Measurements from ENCODE around the gene ITGB8.

The ITGB8 gene

DNA sequence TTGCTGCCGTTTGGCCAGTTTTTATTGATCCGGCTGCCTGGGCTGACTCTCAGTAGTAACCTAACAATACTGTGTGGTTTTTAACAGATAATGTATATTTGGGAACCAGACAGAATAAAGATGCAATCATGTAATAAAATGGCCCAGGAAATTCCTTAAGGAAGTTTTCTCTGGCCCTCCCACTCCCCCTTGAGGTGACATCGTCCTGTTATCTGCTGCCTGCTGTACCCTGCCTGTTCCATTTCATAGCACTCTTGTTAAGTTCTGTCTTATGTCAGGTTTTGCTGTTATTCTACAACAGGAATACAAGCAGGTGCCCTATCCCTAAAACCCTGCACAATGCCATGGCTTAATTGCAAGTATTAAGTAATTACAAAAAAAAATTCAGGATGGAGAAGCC lies 12.5 kb downstream of the ITGB8 start:
- no peak for DNase-seq (ENCODE audit: low spot score)

DNA sequence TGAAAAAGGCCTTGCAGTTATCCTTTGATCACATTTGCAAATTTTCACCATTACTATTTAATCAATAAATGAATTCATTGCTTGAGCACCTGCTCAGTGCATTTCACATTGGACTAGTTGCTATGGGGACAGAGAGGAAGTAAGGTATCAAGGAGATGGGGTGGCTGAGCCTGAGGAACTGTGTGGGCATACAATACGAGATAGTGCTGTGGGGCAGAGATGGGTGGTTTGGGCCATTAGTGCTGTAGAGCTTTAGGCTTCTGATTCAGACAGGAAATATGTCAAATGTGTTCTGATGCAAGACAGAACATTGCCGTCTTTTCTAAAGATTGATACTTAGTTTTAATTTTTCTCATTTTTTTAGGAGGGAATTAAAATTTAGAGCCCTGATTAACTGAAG lies 13.2 kb downstream of the ITGB8 start:
- no peak for DNase-seq (ENCODE audit: low spot score)

DNA sequence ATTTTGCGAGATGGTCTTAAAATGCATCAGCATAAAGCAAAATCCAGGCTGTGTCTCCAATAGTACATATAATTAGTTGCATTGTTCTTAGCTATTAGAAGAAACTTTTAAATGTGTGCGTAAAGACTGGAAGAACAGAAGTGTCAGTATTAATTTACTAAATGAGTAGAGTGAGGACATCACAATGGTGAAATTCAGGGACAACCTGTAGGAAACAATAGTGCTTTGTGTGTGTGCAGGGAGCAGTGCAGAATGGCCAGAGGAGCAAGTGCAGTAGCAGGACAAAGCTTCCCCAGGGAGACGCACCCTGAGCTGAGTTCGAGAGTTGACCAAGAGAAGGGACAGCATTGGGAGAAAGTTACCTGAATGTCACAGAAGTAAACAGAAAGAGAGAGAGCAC lies 13.7 kb downstream of the ITGB8 start:
- DNase-seq (ENCODE audit: low spot score): no peak

DNA sequence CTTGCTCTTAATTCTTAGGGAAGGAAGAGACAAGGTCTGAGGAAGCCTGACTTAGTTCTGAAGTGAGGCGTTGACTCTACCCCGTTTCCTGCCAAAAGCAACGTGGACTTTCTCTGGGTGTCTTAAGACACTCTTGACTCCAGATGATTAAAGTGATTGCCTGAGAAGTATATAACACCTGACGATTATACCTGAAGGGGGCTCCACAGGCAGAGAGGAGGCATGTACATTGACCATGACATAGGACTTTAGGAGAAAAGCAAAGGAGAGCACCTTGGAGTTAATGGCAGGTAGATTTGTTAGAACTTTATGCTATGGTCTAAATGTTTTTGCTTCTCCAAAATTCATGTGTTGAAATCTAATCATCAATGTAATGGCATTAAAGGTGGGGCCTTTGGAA lies 15.9 kb downstream of the ITGB8 start:
- no peak for DNase-seq (ENCODE audit: low spot score)

DNA sequence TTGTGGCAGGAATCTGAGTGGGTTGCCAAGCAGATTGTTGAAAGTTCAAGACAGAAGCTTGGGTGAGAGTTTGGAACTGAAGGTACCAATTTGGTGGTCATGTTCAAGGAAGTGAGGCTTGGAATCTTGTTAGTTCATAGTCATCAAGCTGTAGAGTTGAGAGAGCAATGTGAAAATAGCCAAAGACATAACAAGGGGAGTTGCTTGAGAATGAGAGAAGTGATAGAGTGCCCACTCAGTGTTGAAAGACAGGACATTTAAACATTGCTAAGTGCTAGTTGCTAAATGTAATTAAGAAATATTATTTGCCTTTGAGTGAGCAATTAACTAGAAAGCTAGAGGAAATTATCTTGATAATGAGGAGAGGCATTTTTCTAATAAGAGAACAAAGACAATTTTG lies 17.0 kb downstream of the ITGB8 start:
- no peak for DNase-seq (ENCODE audit: low spot score)

DNA sequence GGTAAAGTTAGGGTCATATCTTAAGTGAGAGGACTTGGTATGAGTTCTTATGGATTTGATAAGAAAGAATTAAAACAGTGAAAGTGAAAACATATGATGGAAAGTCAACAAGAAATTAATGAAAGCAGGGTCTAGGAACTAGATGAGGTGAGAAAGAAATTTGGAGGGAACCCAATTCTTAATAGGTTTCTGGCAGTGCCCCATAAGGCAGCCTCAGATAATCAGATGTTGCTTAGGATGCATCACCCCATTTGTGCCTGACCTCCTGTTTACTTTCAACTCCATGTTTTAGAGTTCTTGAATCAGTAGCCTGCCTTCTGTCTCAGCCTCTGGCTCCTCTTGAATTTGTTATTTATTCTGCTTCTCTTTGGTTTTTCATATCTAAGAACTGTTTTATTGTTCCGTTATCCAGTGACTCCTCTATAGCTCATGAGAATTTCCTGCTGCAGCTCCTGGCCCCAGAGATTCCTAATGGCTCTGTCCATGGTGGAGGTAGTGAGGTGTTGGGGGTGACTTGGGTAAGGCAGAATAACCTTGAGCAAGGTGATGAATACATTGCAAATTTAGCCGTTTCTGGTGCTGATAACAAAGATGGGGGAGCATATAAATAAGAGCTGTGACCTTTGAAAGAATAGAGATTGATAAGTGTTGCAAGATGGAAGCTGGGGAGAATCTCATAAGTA lies 17.6 kb downstream of the ITGB8 start:
- no peak for DNase-seq (ENCODE audit: low spot score)

DNA sequence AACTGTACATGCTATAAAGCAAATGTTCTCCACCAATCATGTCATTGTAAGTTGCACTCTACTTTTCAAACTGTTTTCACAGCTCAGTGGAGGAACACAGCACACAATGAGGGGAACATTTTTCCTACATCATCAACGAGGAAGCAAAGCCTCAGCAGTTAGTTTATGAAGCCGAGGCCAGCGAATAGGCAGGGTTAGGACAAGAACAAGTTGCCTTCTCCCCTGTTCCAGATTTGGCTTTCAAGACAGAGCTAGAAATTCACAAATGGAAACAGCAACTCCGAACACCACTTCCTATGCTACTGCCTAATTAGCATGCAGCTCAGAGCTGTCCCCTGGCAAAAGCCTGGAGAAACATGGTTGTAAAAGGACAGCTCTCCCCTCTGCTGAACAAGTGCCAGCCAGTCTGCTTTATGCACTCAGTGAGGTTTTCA lies 19.8 kb downstream of the ITGB8 start:
- no peak for DNase-seq (ENCODE audit: low spot score)

DNA sequence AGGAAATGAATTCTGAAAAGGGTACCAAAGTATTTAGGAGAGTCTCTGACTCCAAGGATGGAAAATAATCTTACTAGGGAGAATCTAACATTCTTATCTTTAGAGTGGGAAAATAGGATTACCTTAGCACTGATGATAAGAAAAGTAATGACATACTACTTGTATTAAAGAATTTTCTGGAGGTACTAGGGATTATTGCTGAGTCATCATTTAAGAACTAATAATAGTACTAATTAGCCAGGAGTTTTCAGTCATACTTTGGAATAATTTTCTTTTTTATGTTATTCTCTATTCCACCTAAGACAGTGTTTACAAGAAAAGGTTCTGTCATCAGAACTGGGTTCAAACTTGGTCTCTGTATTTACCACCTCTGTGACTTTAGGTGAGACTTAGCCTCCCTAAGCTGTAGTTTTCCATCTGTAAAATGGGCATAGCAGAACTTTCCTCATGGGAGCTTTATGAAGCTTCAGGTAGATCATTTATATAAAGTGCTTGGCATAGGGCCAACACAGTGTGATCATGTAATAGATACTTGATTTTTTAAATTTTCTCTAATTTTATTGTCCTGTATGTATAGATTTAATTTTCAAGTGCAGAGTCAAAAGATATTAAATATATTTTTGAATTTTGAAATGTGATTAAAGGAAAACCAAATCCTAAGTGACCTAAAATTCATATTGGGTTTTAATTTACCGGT lies 20.4 kb downstream of the ITGB8 start:
- DNase-seq (ENCODE audit: low spot score): no peak

DNA sequence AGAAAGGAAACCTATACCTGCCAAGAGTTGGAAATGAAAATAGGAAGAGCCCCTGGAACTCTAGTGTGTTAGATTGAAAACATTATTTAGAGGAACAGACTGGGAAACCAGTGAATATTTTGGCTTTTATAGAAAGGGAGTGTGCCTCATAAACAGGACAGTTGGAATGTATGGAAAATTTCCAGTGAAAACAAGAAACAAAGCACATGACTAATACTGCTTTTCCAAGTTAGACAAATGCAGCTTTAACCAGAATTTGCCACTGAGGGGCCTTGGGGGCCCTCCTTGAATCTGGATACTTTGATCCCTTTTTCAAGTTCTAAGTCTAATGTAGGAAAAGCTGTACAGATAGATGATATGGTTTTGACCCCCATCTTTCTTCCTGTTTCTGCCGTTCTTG lies 21.2 kb downstream of the ITGB8 start:
- DNase-seq (ENCODE audit: low spot score): no peak

DNA sequence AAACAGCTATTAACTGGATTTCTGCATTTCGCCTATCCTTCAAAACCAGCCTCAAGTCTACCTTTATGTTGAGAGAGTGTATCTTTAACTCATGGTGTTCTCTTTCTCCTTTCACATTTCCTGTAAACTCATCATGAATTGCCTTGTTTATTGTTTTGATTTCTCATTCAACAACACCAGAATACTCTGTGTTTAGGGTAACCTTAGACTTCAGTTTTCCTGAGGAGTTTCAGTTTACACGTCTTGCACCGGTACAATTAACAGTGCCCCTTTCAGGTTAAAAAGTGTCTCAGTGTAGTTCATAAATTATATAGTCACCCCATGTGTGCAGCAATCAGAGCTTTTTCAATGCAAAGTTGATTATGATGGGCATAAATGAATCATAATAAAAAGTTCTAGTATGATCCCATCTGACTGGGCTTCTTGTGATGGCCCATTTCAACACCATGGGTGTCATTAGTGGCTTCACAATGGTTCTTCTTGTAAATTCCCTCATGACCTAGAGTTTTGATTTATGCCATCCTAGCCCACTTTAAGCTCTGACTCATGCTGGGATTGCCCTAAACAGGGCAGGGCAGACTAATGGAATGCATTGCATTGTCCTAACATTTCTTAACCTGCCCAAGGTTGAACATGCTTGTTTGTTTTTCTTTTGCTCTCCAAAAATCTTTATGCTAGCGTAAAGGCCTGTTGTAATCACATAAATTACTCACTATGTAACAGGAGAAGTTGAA lies 22.0 kb downstream of the ITGB8 start:
- no peak for DNase-seq (ENCODE audit: low spot score)

DNA sequence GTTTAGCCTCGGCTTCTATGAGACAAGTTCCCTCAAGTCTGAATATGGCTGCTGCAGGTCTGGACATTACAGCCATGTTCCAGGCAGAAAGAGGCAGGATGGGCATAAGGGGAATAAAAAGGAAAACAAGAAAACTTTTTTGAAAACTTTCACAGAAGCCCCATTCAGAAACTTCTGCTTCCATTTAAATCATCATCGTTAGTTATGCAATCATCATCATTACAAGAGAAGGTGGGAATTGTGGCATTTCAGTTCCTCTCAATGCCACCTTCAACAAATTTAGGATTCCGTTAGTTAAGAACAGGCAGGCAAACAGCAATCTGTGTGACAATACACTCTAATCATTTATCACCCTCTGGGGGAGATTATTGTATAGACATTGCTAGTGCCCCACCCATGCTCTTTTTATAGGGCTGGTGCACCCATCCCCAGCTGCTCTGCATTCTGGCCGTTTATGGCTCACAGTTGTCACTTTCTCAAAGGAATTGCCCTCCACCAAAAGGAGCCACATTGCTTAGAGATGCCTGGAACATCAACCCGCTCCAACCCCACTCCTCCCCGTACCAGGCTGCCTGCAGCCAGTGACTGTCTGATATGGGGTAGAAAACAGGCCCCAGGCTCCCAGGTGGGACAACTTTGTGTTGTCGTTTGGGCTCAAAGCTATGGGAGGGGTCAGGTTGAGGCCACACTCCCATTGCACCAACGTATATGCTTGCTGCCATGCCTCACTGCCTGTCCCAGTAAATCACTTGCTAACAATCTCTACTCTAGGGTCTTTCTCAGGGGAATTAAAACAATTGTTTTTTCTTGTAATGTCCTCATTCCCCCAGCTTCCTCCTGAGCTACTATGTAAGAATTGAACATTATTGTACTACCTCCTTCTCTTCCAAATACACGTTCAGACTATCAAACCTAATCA lies 24.2 kb downstream of the ITGB8 start:
- no peak for DNase-seq (ENCODE audit: low spot score)

DNA sequence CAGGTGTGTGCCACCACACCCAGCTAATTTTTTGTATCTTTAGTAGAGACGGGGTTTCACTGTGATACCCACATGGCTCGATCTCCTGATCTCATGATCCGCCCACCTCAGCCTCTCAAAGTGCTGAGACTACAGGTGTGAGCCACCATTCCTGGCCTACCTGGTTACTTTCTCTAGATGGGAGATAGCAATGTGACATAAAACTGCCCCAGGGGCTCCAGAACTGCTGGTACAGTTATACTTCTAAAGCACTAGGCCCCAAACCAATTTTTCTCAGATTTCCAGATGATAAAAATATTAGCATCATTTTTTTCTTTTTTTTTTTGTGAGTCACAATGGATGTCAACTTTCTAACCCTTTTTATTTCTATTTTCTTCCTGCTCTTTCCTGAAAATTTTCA lies 27.4 kb downstream of the ITGB8 start:
- DNase-seq (ENCODE audit: low spot score): no peak

DNA sequence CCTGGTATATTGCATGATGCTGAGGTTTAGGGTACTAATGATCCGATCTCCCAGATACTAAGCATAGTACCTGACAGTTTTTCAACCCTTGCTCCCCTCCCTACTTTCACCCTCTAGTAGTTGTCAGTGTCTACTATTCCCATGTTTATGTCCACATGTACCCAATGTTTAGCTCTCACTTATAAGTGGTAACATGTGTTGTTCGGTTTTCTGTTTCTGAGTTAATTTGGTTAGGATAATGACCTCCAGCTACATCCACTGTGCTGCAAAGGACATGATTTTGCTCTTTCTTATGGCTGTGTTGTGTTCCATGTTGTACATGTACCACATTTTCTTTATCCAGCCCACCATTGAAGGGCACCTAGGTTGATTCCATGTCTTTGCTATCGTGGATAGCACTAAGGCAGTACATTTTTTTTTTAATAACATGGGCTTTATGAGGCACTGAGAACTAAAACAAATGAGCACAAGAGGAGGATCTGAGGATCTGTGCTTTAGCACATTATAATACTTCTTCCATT lies 28.1 kb downstream of the ITGB8 start:
- DNase-seq (ENCODE audit: low spot score): no peak

DNA sequence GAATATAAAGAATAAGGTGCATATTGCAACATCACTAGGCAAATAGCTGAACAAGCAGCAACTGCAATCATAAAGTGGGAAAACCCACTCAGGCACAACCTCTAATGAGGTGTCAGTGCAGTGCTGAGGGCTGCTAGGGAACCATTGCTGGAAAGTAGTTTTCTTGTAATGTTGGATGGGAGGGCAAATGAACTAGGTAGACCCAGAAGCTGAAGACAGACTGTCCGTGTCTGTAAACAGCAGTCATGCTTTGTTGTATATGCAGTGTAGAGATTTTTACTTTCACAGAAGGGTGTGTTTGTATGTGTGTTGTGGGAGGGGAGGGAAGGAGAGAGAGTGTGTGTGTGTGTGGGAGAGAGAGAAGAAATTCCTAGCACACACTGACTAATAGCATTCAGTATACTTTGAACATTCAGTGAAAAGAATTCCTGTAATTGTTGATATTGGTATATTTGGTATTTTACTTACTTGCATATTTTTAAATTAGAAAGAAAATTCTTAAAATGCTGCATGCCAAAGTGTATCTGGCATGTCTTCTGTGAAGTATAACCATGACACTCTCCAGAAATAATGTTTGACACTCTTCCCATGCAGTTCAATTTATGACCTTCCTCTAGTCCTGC lies 28.8 kb downstream of the ITGB8 start:
- no peak for DNase-seq (ENCODE audit: low spot score)

DNA sequence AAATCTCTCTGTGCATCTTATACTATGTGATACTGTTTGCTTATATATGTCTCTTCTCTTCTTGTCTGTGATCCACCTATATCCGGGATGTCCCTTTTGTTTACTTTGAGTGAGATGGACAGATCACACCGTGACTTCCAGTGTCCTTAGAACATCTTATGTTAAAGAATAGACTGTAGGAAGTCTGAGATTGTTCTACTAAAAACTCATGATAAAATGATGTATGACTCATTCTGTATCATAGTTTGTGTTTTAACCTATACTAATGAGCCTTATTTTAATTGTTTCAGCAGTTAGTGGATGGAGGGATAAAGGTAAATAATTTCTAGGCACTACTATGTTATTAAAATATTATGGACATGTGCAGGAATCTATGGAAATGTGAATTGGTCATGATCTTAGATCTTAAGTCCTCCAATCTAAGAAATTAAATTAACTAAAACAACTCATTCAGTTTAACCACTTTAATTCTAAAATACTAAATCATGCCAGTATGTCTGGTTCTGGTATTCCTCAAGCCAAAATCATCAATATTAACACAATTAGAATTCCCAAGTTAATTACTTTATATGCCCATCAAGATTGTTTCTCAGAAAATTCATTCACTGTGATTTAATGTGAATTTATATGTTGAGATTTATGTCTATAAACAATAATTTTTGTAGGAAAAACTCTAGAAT lies 32.0 kb downstream of the ITGB8 start:
- DNase-seq (ENCODE audit: low spot score): no peak

DNA sequence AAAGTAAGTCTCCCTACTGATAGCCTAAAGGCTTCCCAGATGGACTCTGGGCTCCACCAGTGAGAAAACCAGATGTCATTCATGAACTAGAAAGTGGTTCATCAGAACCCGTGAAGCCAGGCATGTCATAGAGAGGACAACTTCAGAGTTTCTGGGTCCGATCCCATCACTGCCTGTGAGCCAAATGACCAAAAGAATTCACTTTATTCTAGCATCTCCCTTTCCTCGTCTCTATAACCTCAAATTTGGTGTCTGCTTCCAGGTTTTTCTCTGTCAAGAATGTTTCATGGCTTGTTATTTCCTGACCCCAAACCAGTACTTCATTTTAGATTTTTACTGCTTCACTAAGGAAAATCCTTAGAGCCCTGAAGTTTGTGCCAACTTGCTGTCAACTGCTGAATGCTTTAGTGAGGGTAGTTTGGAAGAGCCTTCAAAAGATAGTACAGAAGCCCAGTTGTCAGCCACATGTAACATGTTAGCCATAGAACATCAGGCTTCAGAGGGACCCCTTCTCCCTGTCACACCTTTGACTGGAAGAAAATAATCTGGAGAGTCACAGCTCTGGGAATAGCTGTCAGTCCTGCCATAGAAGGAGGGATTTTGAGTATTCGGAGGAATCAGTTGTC lies 34.0 kb downstream of the ITGB8 start:
- DNase-seq (ENCODE audit: low spot score): no peak

DNA sequence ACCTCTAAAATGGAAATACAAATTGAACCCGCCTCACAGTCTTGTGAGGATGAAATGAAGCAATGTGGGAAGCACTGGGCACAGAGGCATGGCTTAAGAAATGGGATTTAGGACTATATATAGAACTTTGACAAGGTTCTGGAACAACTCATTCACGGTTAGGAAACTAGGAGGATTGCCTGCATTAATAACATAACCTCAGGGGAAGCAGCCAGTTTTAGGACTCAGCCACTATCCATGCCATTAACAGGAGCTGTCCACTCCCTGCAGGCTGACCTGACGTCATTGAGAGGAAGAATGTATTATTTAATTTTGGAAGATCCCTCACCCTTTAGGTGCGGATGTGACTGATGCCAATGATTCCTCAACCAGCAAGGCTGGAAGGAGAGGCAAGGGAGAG lies 34.8 kb downstream of the ITGB8 start:
- DNase-seq (ENCODE audit: low spot score): no peak

DNA sequence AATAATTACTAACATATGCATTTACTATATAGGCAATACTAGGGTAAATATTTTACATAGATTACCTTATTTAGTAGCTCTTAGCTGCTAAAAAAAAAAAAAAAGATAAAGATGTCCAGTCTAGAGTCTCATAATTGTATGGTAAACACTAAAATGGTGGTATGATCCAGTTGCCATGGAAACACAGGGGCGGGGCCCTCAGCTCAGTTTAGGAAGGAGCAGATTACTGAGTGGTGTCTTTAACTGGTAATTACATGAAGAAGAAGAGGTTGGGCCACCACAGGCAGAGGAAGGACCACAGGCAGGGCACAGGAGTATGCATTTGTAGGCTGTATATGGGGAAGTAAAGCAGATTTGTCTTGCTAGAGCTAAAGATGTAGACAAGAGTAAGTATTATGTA lies 43.7 kb downstream of the ITGB8 start:
- DNase-seq (ENCODE audit: low spot score): no peak

DNA sequence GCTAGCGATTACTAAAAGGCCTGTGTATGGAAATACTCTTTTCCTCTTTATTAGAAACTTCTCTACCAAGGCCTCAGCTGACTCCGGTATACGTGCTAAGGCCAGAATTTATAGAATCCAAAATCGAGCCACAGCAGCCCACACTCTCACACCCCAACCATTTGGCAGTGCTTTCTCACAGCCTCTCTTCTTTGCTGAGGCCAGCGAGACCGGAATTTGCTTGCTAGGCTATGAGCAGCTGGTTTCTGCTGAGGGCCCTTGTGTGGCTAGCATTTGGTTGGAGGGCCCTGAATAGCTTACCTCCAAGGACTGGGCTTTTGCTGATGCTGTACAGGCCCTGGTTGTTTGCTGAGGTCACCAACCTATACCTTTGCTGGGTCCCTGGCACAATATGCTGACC lies 46.1 kb downstream of the ITGB8 start:
- DNase-seq (ENCODE audit: low spot score): no peak

DNA sequence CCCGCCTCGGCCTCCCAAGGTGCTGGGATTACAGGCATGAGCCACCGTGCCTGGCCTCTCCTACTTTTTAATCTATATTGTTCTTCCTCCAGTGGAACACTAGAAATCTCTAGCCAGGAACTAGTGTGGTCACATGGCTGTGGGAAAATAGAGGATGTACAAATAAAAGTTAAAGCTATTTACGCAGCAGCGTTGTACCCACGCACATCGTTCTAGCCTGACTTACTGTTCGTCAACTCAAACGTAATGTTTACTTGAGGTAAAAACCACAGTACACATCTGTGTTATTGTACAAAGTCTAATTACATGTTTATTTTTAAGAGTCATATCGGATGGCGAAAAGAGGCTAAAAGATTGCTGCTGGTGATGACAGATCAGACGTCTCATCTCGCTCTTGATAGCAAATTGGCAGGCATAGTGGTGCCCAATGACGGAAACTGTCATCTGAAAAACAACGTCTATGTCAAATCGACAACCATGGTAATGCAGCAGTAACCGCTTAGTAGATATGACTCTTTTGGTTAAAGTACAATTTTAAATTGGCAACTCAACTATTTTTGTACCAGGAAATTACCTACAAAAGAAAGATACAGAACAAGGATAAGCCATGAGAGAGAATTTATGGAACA lies 50.8 kb downstream of the ITGB8 start:
- DNase-seq (ENCODE audit: low spot score): no peak

Data from hematopoietic multipotent progenitor cell treated with erythropoietin and hydrocortisone succinate and interleukin-3 and kit ligand, for 15 days (in vitro differentiated cells).